GM12875 (cell line): Measurements from ENCODE around the gene ELOVL6.
"Not testable (repeated sequence)": the region's sequence is repeated elsewhere in the genome, so short reads cannot be mapped to it uniquely, and the experiment has no call there.

ENCODE experiments used
- H3K4me3 ChIP-seq: one replicate; pipeline ENCODE4 v1.5.1; 2011; ENCODE audit warnings: low read depth, low read length, control low read depth
- CTCF ChIP-seq: IDR thresholded peaks from 2 replicates; pipeline ENCODE4 v1.5.1; 2011; ENCODE audit warnings: low read depth, mild to moderate bottlenecking, control low read depth, inconsistent platforms, low read length, moderate library complexity, borderline replicate concordance; ENCODE audit not compliant: insufficient read depth

Gene ELOVL6

GRCh38 chr4:110049951-110050925 is 148.2 kb downstream of the ELOVL6 start:
- TF ChIP-seq CTCF = peak; percentile 82
- no peak overlapping the region for H3K4me3 ChIP-seq

- H3K4me3 ChIP-seq = no peak overlapping the region
- TF ChIP-seq CTCF = no peak
These were observed 151.8 kb downstream of the ELOVL6 start for GRCh38 chr4:110046588-110047049.

- TF ChIP-seq CTCF = no peak
- no peak overlapping the region for H3K4me3 ChIP-seq
These were observed 155.6 kb downstream of the ELOVL6 start for GRCh38 chr4:110042545-110043517.

- TF ChIP-seq CTCF = no peak
- no peak overlapping the region for H3K4me3 ChIP-seq
These were observed 156.7 kb downstream of the ELOVL6 start for GRCh38 chr4:110041735-110042134.

- H3K4me3 ChIP-seq = not testable (repeated sequence)
These were observed 159.3 kb downstream of the ELOVL6 start for GRCh38 chr4:110039164-110039563.

- TF ChIP-seq CTCF = no peak
- no peak overlapping the region for H3K4me3 ChIP-seq
These were observed 164.4 kb downstream of the ELOVL6 start for GRCh38 chr4:110034026-110034393.

GRCh38 chr4:110033355-110034025 is 164.9 kb downstream of the ELOVL6 start:
- TF ChIP-seq CTCF = no peak
- H3K4me3 ChIP-seq = no peak overlapping the region
